Fibroblast of lung (primary cell): ENCODE results near the gene PAPPA. TPM values are rescaled to one million over a fixed set of nuclear protein-coding genes. Genes with fewer than 3 reads are reported as not detected.

ENCODE experiments used
- DNase-seq, 2 donors: peaks; one replicate each; pipeline versions ENCODE4 v3.0.0 to v3.0.0-alpha.2; 2010; ENCODE audit warnings: low read depth in 2 of 2
- H2AFZ ChIP-seq: 2 replicates; pipeline ENCODE4 v1.5.1; 2012; ENCODE audit warnings: low read length, control low read depth, inconsistent platforms
- H3K27ac ChIP-seq: 2 replicates; pipeline ENCODE4 v1.5.1; 2011; ENCODE audit warnings: low read length, control low read depth; ENCODE audit not compliant: insufficient read depth
- H3K27me3 ChIP-seq: 2 replicates; pipeline ENCODE4 v1.5.1; 2011; ENCODE audit warnings: mild to moderate bottlenecking, low read length; ENCODE audit not compliant: control insufficient read depth, insufficient read depth
- H3K36me3 ChIP-seq: 2 replicates; pipeline ENCODE4 v1.5.1; 2011; ENCODE audit warnings: low read length; ENCODE audit not compliant: control insufficient read depth, insufficient read depth
- H3K4me1 ChIP-seq: 2 replicates; pipeline ENCODE4 v1.5.1; 2011; ENCODE audit warnings: low read length; ENCODE audit not compliant: control insufficient read depth, insufficient read depth; ENCODE audit errors: extremely low read depth
- H3K4me2 ChIP-seq: 2 replicates; pipeline ENCODE4 v1.5.1; 2011; ENCODE audit warnings: low read length, control low read depth; ENCODE audit not compliant: insufficient read depth; ENCODE audit errors: extremely low read depth
- H3K4me3 ChIP-seq, 4 experiments: fragments of 200-600 bp in 1 of 4; sonication (generic) in 1 of 4; replicated peaks in 1 of 4; 2 replicates each; pipeline ENCODE4 v1.5.1; 2011 to 2016; ENCODE audit warnings: low read length in 4 of 4, low read depth in 3 of 4, mild to moderate bottlenecking in 3 of 4, control low read depth in 2 of 4, inconsistent platforms in 1 of 4, mixed read lengths in 1 of 4; ENCODE audit not compliant: insufficient read depth in 1 of 4; ENCODE audit errors: control extremely low read depth in 1 of 4
- H3K79me2 ChIP-seq: 2 replicates; pipeline ENCODE4 v1.5.1; 2012; ENCODE audit warnings: mild to moderate bottlenecking, low read length, inconsistent platforms; ENCODE audit not compliant: control insufficient read depth, insufficient read depth
- H3K9ac ChIP-seq: 2 replicates; pipeline ENCODE4 v1.5.1; 2011; ENCODE audit warnings: mild to moderate bottlenecking, low read length, control low read depth; ENCODE audit not compliant: insufficient read depth
- H3K9me3 ChIP-seq: 2 replicates; pipeline ENCODE4 v1.5.1; 2012; ENCODE audit warnings: low read depth, low read length; ENCODE audit not compliant: control insufficient read depth, insufficient read depth
- H4K20me1 ChIP-seq: 2 replicates; pipeline ENCODE4 v1.5.1; 2011; ENCODE audit warnings: low read length; ENCODE audit not compliant: control insufficient read depth, insufficient read depth; ENCODE audit errors: extremely low read depth
- EZH2 ChIP-seq: IDR thresholded peaks from 2 replicates; pipeline ENCODE4 v1.5.1; 2012; ENCODE audit warnings: low read length, control low read depth, mild to moderate bottlenecking; ENCODE audit errors: missing control alignments
- polyA plus RNA-seq, 2 donors: library from polyadenylated mRNA; depleted of rRNA in 1 of 2; stranded (reverse) in 1 of 2; unstranded in 1 of 2; fragments of >200 nt; gene quantifications; 2 replicates each; pipeline ENCODE4 v1.2.1, GENCODE V29; 2011 to 2012; ENCODE audit warnings: missing spikeins in 1 of 2
- total RNA-seq: library from RNA; depleted of rRNA; stranded (reverse); fragments of >200 nt; gene quantifications from 2 replicates; pipeline ENCODE4 v1.2.1, GENCODE V29; 2014
- TF ChIP-seq, protein P1 (sequence below), 2 donors: IDR thresholded peaks in 1 of 2; conservative IDR thresholded peaks in 1 of 2; 1 replicate in 1 of 2; 2 replicates in 1 of 2; pipeline ENCODE4 v1.5.1; 2011 to 2012; ENCODE audit warnings: low read length in 2 of 2, control low read depth in 1 of 2, inconsistent platforms in 1 of 2, low read depth in 1 of 2, mild to moderate bottlenecking in 1 of 2

The PAPPA gene
- total and polyA plus RNA-seq, 2 donors (not counting 1 experiment from before 2014, with no cell fraction given): 8.8 to 45.7 TPM

DNA sequence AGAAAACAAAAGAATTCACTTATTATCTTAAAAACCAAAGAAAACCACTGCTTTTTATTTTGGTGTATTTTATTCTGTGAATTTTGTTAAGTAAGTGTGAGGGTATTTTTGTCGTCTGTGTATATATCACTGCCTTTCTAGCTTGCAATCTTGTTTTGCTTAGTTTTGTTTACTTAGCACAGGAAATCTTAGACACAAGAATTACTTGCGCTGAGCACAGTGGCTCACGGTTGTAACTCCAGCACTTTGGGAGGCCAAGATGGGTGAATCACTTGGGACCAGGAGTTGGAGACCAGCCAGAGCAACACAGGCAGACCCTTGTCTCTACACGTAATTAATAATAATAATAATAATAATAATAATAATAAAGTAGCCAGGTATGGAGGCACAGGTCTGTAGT, 230.3 kb downstream of the PAPPA start:
- Histone ChIP-seq H3K4me1 (peaks cover 3% of the 10 kb centered on the region), H3K36me3 (no peaks in the 10 kb centered on the region), H3K79me2 (no peaks in the 10 kb centered on the region), H4K20me1 (no peaks in the 10 kb centered on the region), H3K4me2 (no peak overlapping the region), H2AFZ (no peak overlapping the region), H3K27ac (no peak overlapping the region), H3K9me3 (no peaks in the 10 kb centered on the region), H3K9ac (no peak overlapping the region), H3K4me3 (no peak overlapping the region), H3K27me3 (no peaks in the 10 kb centered on the region)
- peak in 1 of 2 donors; percentile 40 for DNase-seq
- TF ChIP-seq, protein P1, sequence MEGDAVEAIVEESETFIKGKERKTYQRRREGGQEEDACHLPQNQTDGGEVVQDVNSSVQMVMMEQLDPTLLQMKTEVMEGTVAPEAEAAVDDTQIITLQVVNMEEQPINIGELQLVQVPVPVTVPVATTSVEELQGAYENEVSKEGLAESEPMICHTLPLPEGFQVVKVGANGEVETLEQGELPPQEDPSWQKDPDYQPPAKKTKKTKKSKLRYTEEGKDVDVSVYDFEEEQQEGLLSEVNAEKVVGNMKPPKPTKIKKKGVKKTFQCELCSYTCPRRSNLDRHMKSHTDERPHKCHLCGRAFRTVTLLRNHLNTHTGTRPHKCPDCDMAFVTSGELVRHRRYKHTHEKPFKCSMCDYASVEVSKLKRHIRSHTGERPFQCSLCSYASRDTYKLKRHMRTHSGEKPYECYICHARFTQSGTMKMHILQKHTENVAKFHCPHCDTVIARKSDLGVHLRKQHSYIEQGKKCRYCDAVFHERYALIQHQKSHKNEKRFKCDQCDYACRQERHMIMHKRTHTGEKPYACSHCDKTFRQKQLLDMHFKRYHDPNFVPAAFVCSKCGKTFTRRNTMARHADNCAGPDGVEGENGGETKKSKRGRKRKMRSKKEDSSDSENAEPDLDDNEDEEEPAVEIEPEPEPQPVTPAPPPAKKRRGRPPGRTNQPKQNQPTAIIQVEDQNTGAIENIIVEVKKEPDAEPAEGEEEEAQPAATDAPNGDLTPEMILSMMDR (conservative IDR thresholded peaks at IDR 0.05 in 1 of 2, IDR thresholded peaks at IDR 0.05 in 1 of 2; ENCODE audit: low read depth in 1 of 2, low read length in 2 of 2): no peak
- no peak for TF ChIP-seq EZH2

DNA sequence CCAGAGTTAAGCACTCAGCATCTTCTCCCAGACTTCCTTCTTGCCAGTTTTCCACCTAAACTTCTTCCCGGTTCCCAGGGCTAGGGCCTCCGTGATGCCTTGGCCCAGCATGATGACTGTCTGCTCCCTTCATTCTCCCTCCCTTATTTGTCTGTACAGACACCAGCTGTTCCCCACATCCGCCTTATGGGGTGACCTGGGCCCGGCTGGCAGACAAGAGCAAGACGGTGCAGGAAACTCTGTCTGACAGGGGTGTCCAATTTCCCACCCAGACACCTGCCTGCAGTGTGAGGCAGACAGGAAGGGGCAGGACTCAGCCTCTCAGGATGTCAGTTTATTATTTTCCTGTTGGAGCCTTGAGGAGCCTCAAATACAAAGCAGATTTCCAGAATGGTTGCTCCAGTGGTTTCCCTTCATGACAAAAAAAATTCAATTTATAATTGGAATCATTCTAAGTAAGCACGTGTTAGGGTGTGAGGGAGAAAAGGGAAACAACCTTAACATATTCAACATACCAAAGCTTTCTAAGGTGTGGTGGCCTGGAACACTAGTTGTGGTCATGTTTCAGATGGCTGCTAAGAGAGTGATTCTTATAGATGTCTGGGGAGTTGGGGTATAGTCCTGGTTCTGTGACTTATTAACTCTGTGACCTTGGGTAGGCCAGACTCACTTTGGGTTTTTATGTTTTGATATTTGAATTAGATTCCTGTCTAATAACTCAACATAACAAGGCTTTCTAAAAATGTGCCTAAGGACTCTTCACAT, 234.5 kb downstream of the PAPPA start:
- Histone ChIP-seq H3K9me3 (no peaks in the 10 kb centered on the region), H3K27ac (no peak overlapping the region), H3K4me1 (peaks cover 3% of the 10 kb centered on the region), H3K4me3 (no peak overlapping the region), H2AFZ (no peak overlapping the region), H3K27me3 (no peaks in the 10 kb centered on the region), H3K79me2 (no peaks in the 10 kb centered on the region), H3K36me3 (no peaks in the 10 kb centered on the region), H3K9ac (no peak overlapping the region), H4K20me1 (no peaks in the 10 kb centered on the region), H3K4me2 (no peak overlapping the region)
- peak in 1 of 2 donors; percentile 8 for DNase-seq
- no peak for TF ChIP-seq EZH2
- TF ChIP-seq, protein P1 (conservative IDR thresholded peaks at IDR 0.05 in 1 of 2, IDR thresholded peaks at IDR 0.05 in 1 of 2; ENCODE audit: low read depth in 1 of 2, low read length in 2 of 2): no peak

DNA sequence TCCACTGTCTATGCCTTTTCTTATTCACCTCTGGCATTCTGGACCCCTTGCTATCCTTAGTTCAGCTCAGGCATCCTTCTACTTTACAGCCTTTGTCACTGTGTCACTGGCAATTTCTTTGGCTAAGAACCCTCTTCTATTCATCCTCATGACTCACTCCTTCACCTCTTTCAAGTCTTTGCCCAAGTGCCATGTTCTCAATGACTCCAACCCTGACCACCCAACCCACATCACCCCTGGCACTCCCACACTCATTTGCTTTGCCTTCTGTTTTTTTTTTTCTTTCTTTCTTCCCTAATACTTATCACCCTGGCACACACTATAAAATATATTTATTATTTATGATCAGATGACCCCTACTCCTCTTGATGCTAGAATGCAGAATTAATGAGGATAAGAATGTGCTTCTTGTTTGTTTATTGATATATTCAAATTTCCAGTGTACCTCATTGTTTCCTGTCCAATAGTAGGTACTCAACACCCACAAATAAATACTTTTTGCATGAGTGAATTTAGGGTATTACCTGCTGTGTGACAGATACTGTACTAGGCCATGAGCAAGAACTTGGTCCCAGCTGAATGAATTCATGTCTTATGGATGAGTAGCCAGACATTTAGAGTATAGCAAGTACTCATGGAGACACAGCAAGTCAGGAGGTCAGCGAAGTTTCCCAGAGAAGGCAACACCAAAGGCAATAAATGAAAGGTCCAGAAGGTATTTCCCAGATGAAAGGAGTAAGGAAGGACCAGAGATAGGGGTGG, 236.1 kb downstream of the PAPPA start:
- H3K4me2 ChIP-seq: no peak overlapping the region
- no peak overlapping the region for H3K27ac ChIP-seq
- H2AFZ ChIP-seq: no peak overlapping the region
- H4K20me1 ChIP-seq: no peaks in the 10 kb centered on the region
- H3K4me1 ChIP-seq: peaks cover 3% of the 10 kb centered on the region
- H3K9me3 ChIP-seq: no peaks in the 10 kb centered on the region
- no peaks in the 10 kb centered on the region for H3K36me3 ChIP-seq
- TF ChIP-seq, protein P1 (conservative IDR thresholded peaks at IDR 0.05 in 1 of 2, IDR thresholded peaks at IDR 0.05 in 1 of 2; ENCODE audit: low read depth in 1 of 2, low read length in 2 of 2): no peak
- TF ChIP-seq EZH2: no peak
- no peak overlapping the region for H3K4me3 ChIP-seq
- DNase-seq: no peak
- H3K79me2 ChIP-seq: no peaks in the 10 kb centered on the region
- no peak overlapping the region for H3K9ac ChIP-seq
- H3K27me3 ChIP-seq: no peaks in the 10 kb centered on the region
